Caco-2 (cell line): ENCODE data around the gene DRG1. TPM values are rescaled to one million over a fixed set of nuclear protein-coding genes. Genes with fewer than 3 reads are reported as not detected.
"Not testable (repeated sequence)": the region's sequence is repeated elsewhere in the genome, so short reads cannot be mapped to it uniquely, and the experiment has no call there.

Experiments used
- BruUV-seq: library from RNA; stranded (reverse); fragments of 400-500 nt; replicated peaks from 2 replicates; lab custom pipeline; 2021; lab: Mats Ljungman, UMichigan
- CTCF ChIA-PET: fragments of 300-600 bp; sonication (Branson Sonifier 250); formaldehyde crosslinking; loops from one replicate; lab custom pipeline; 2022; ENCODE audit warnings: antibody characterized with exemption; lab: Charles Lee
- POLR2A ChIA-PET: fragments of 300-600 bp; sonication (Branson Sonifier 250); formaldehyde crosslinking; loops from one replicate; lab custom pipeline; 2022; ENCODE audit warnings: antibody characterized with exemption; lab: Charles Lee
- DNase-seq, 2 experiments: peaks; one replicate each; pipeline versions ENCODE4 v3.0.0 to v3.0.0-alpha.2; 2020 to 2022
- H3K27me3 ChIP-seq: replicated peaks from 2 replicates; pipeline ENCODE4 v1.6.0; 2011; ENCODE audit warnings: low read length; ENCODE audit not compliant: control insufficient read depth, insufficient read depth
- H3K36me3 ChIP-seq: 2 replicates; pipeline ENCODE4 v1.5.1; 2011; ENCODE audit warnings: low read length; ENCODE audit not compliant: control insufficient read depth, insufficient read depth
- H3K4me1 ChIP-seq: fragments of 250-450 bp; sonication (Bioruptor Pico); 2 replicates; pipeline ENCODE4 v1.5.1; 2020; ENCODE audit warnings: mild to moderate bottlenecking
- H3K4me3 ChIP-seq: 2 replicates; pipeline ENCODE4 v1.5.1; 2011; ENCODE audit warnings: low read depth, mild to moderate bottlenecking, control low read depth, low read length
- H3K9me3 ChIP-seq: fragments of 250-450 bp; sonication (Bioruptor Pico); 2 replicates; pipeline ENCODE4 v1.5.1; 2020; ENCODE audit warnings: mild to moderate bottlenecking, moderate library complexity
- H3K27ac Mint-ChIP-seq: one replicate; pipeline ENCODE4 v1.8.0; 2022; ENCODE audit warnings: mixed read lengths; ENCODE audit not compliant: unreplicated experiment
- H3K27me3 Mint-ChIP-seq: one replicate; pipeline ENCODE4 v1.8.0; 2022; ENCODE audit warnings: mixed read lengths; ENCODE audit not compliant: insufficient read depth, unreplicated experiment
- H3K36me3 Mint-ChIP-seq: one replicate; pipeline ENCODE4 v1.8.0; 2022; ENCODE audit warnings: mild to moderate bottlenecking, mixed read lengths; ENCODE audit not compliant: insufficient read depth, unreplicated experiment
- H3K4me1 Mint-ChIP-seq: one replicate; pipeline ENCODE4 v1.8.0; 2022; ENCODE audit warnings: low read depth, mixed read lengths; ENCODE audit not compliant: unreplicated experiment
- H3K4me3 Mint-ChIP-seq: one replicate; pipeline ENCODE4 v1.8.0; 2022; ENCODE audit warnings: mild to moderate bottlenecking, moderate library complexity, mixed read lengths; ENCODE audit not compliant: unreplicated experiment
- H3K9me3 Mint-ChIP-seq: one replicate; pipeline ENCODE4 v1.8.0; 2022; ENCODE audit warnings: mixed read lengths; ENCODE audit not compliant: unreplicated experiment
- CTCF ChIP-seq, 2 experiments: fragments of 200-600 bp in 1 of 2; IDR thresholded peaks; 1 replicate in 1 of 2; 2 replicates in 1 of 2; pipeline versions ENCODE4 v1.5.1 to v1.8.0; 2011 to 2022; ENCODE audit warnings: antibody characterized with exemption in 1 of 2, control low read depth in 1 of 2, inconsistent platforms in 1 of 2, low read depth in 1 of 2, low read length in 1 of 2, mild to moderate bottlenecking in 1 of 2, moderate library complexity in 1 of 2; ENCODE audit not compliant: insufficient read depth in 1 of 2, severe bottlenecking in 1 of 2, unreplicated experiment in 1 of 2
- intact Hi-C: fragments of 100-400 bp; cut with micrococcal nuclease; formaldehyde crosslinking; loops from one replicate; pipeline ENCODE4 v1.10.0; 2022; ENCODE audit not compliant: unreplicated experiment
- total RNA-seq: library from RNA; stranded (reverse); gene quantifications from 2 replicates; pipeline ENCODE4 v1.2.3, GENCODE V29; 2022

The DRG1 gene
- total RNA-seq, 1 experiment from 2014 or later, result 78.3 TPM

GRCh38 chr22:31377612-31378011 lies 21.8 kb upstream of the DRG1 start:
- no peaks in the 10 kb centered on the region for H3K36me3 ChIP-seq
- intact Hi-C loops, result no loop called here
- ChIA-PET POLR2A (no interaction called here), CTCF (no interaction called here)
- no peak for TF ChIP-seq CTCF (IDR thresholded peaks at IDR 0.05; ENCODE audit: insufficient read depth in 1 of 2, low read depth in 1 of 2, low read length in 1 of 2, severe bottlenecking in 1 of 2, unreplicated experiment in 1 of 2)
- H3K27me3 Mint-ChIP-seq, result no peaks in the 10 kb centered on the region
- no peaks in the 10 kb centered on the region for H3K9me3 ChIP-seq
- H3K4me3 Mint-ChIP-seq, result no peak overlapping the region
- DNase-seq, result no peak
- no TSS peak for BruUV-seq
- H3K36me3 Mint-ChIP-seq, result no peaks in the 10 kb centered on the region
- no peak overlapping the region for H3K4me3 ChIP-seq
- H3K4me1 ChIP-seq, result no peaks in the 10 kb centered on the region
- H3K27ac Mint-ChIP-seq, result no peak overlapping the region
- no peaks in the 10 kb centered on the region for H3K9me3 Mint-ChIP-seq
- H3K4me1 Mint-ChIP-seq, result no peaks in the 10 kb centered on the region
- no peaks in the 10 kb centered on the region for H3K27me3 ChIP-seq

- Mint-ChIP-seq H3K36me3 (no peaks in the 10 kb centered on the region), H3K4me3 (no peak overlapping the region), H3K9me3 (no peaks in the 10 kb centered on the region), H3K27ac (no peak overlapping the region), H3K4me1 (no peaks in the 10 kb centered on the region), H3K27me3 (no peaks in the 10 kb centered on the region)
- Histone ChIP-seq H3K4me1 (no peaks in the 10 kb centered on the region), H3K27me3 (no peaks in the 10 kb centered on the region), H3K9me3 (no peaks in the 10 kb centered on the region), H3K4me3 (no peak overlapping the region), H3K36me3 (no peaks in the 10 kb centered on the region)
- POLR2A ChIA-PET, result no interaction called here
- no peak for TF ChIP-seq CTCF (IDR thresholded peaks at IDR 0.05; ENCODE audit: insufficient read depth in 1 of 2, low read depth in 1 of 2, low read length in 1 of 2, severe bottlenecking in 1 of 2, unreplicated experiment in 1 of 2)
- intact Hi-C loops, result no loop called here
- DNase-seq, result no peak
- CTCF ChIA-PET, result no interaction called here
- no TSS peak for BruUV-seq
These were observed 21.3 kb upstream of the DRG1 start for GRCh38 chr22:31378123-31378522.

- H3K36me3 Mint-ChIP-seq, intact Hi-C loops, H3K4me3 Mint-ChIP-seq, DNase-seq, H3K4me1 ChIP-seq, BruUV-seq, H3K4me1 Mint-ChIP-seq, H3K27ac Mint-ChIP-seq, H3K4me3 ChIP-seq, CTCF ChIA-PET, H3K27me3 ChIP-seq, H3K9me3 Mint-ChIP-seq, H3K36me3 ChIP-seq, H3K9me3 ChIP-seq, POLR2A ChIA-PET, H3K27me3 Mint-ChIP-seq: not testable (repeated sequence)
These were observed 20.8 kb upstream of the DRG1 start for GRCh38 chr22:31378651-31379050.

- Mint-ChIP-seq H3K36me3 (peaks cover 3% of the 10 kb centered on the region), H3K27ac (no peak overlapping the region), H3K4me3 (no peak overlapping the region), H3K27me3 (no peaks in the 10 kb centered on the region), H3K9me3 (no peaks in the 10 kb centered on the region), H3K4me1 (no peaks in the 10 kb centered on the region)
- no peak for TF ChIP-seq CTCF (IDR thresholded peaks at IDR 0.05; ENCODE audit: insufficient read depth in 1 of 2, low read depth in 1 of 2, low read length in 1 of 2, severe bottlenecking in 1 of 2, unreplicated experiment in 1 of 2)
- Histone ChIP-seq H3K36me3 (no peaks in the 10 kb centered on the region), H3K4me1 (no peaks in the 10 kb centered on the region; the same call in 1 of the 2 replicates), H3K27me3 (no peaks in the 10 kb centered on the region), H3K9me3 (no peaks in the 10 kb centered on the region), H3K4me3 (no peak overlapping the region)
- POLR2A ChIA-PET, result no interaction called here
- BruUV-seq, result no TSS peak
- DNase-seq, result peak in 1 of 2 experiments; percentile 1
- intact Hi-C loops, result no loop called here
- CTCF ChIA-PET, result no interaction called here
These were observed 5.5 kb upstream of the DRG1 start for GRCh38 chr22:31393893-31394292.
